Brain microvascular endothelial cell (primary cell): ENCODE measurements around the gene NDUFS8.
A peak's percentile ranks its signal among the peaks of the same experiment; 100 is the strongest.

ENCODE experiments used
- DNase-seq: peaks from one replicate; pipeline ENCODE4 v3.0.0-alpha.2; 2020
- H3K27ac ChIP-seq: fragments of 250-450 bp; sonication (Bioruptor Pico); 2 replicates; pipeline ENCODE4 v1.5.1; 2020; ENCODE audit warnings: mild to moderate bottlenecking, moderate library complexity
- H3K27me3 ChIP-seq: fragments of 250-450 bp; sonication (Bioruptor Pico); replicated peaks from 2 replicates; pipeline ENCODE4 v1.5.1; 2020; ENCODE audit warnings: mild to moderate bottlenecking
- H3K36me3 ChIP-seq: fragments of 250-450 bp; sonication (Bioruptor Pico); replicated peaks from 2 replicates; pipeline ENCODE4 v1.5.1; 2020; ENCODE audit warnings: mild to moderate bottlenecking
- H3K4me3 ChIP-seq: 2 replicates; pipeline ENCODE4 v1.5.1; 2011; ENCODE audit warnings: low read depth, mild to moderate bottlenecking, control low read depth, low read length, moderate library complexity
- in situ Hi-C: cut with HindIII; loops from 2 replicates; pipeline ENCODE4 v1.10.0; 2017; ENCODE audit warnings: low sequenced_read_pairs, low pct_ligation_motif_present
- TF ChIP-seq, protein P1 (sequence below): IDR thresholded peaks from 2 replicates; pipeline ENCODE4 v1.5.1; 2011; ENCODE audit warnings: low read depth, mild to moderate bottlenecking, moderate library complexity, low read length, control low read depth, inconsistent platforms; ENCODE audit errors: missing control alignments

NDUFS8 gene

DNA sequence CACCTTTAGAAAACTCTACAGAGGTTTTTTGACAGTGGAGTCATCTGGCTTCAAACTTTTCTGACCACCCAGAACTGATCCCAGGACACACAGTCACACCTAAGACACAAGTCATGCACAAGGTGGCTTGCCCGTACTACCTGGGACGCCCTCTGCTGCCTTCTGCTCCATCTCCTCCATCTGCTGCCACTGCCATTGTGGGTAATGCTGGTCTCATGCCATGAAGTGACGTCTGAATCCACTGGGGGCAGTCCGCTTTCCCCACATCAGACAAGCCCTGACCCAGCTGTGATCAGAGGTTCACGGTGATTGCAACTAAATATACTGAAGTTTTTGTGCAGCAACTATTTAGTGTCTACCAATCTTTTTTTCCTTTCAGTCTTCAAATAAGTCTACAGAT, 5.4 kb upstream of the NDUFS8 start:
- H3K27ac ChIP-seq, result no peak overlapping the region
- DNase-seq, result no peak
- H3K4me3 ChIP-seq, result no peak overlapping the region
- TF ChIP-seq, protein P1, sequence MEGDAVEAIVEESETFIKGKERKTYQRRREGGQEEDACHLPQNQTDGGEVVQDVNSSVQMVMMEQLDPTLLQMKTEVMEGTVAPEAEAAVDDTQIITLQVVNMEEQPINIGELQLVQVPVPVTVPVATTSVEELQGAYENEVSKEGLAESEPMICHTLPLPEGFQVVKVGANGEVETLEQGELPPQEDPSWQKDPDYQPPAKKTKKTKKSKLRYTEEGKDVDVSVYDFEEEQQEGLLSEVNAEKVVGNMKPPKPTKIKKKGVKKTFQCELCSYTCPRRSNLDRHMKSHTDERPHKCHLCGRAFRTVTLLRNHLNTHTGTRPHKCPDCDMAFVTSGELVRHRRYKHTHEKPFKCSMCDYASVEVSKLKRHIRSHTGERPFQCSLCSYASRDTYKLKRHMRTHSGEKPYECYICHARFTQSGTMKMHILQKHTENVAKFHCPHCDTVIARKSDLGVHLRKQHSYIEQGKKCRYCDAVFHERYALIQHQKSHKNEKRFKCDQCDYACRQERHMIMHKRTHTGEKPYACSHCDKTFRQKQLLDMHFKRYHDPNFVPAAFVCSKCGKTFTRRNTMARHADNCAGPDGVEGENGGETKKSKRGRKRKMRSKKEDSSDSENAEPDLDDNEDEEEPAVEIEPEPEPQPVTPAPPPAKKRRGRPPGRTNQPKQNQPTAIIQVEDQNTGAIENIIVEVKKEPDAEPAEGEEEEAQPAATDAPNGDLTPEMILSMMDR, result peak; percentile 30
- H3K36me3 ChIP-seq, result no peaks in the 10 kb centered on the region
- in situ Hi-C loops, result no loop called here
- no peaks in the 10 kb centered on the region for H3K27me3 ChIP-seq

DNA sequence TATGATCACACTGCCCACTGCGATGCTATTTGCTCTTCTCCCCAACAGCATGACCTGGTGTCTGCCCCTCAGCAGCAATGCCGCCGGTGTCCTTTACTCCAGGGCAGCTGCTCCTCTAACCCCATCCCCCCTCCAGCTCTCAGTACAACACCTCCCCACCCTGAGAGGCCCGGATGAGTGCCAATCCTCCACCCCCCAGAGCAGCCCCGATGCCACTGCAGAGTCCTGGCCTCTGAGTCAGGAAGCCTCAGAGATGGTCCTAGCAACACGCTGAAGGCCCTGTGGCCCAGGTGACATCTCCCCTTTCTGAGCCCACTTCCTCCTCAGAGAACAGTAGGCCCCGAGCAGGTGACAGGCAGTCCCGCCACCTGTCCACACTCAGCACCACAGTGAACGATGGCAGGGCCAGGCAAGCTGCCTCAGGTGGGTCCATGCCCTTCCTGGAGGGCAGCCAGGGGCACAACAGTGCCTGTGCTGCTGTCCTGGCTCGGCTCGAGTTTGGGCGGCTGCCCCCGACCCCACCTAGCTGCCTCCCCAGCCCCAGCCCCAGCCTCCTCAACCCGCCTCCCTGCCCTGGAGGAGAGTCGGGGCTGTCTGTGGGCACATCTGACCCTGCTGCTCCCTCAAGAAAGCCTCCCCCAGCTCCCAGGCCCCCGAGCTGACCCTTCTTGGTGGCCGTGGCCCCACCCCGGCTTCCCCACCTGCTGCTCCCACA, 3.9 kb upstream of the NDUFS8 start:
- Histone ChIP-seq H3K27me3 (no peaks in the 10 kb centered on the region), H3K36me3 (no peaks in the 10 kb centered on the region), H3K4me3 (no peak overlapping the region), H3K27ac (no peak overlapping the region)
- TF ChIP-seq, protein P1, result no peak
- in situ Hi-C loops, result no loop called here
- no peak for DNase-seq

DNA sequence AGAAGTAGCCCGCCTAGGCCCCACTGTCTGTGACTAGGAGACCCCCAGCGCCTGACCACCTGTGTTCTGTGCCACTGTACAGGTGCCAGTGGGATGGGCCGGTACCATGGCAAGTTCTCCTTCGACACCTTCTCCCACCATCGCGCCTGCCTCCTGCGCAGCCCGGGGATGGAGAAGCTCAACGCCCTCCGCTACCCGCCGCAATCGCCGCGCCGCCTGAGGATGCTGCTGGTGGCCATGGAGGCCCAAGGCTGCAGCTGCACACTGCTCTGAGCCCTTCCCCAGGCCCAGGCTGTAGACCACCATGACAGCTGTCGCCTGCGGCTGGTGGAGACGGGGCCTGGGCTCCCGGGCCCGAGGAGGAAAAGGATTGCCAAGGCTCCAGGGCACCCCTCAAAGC, 2.8 kb upstream of the NDUFS8 start:
- peak overlapping the region; percentile 93 for H3K27ac ChIP-seq
- H3K27me3 ChIP-seq, result no peaks in the 10 kb centered on the region
- TF ChIP-seq, protein P1, result no peak
- no peak for DNase-seq
- no peaks in the 10 kb centered on the region for H3K36me3 ChIP-seq
- in situ Hi-C loops, result no loop called here
- H3K4me3 ChIP-seq, result no peak overlapping the region

DNA sequence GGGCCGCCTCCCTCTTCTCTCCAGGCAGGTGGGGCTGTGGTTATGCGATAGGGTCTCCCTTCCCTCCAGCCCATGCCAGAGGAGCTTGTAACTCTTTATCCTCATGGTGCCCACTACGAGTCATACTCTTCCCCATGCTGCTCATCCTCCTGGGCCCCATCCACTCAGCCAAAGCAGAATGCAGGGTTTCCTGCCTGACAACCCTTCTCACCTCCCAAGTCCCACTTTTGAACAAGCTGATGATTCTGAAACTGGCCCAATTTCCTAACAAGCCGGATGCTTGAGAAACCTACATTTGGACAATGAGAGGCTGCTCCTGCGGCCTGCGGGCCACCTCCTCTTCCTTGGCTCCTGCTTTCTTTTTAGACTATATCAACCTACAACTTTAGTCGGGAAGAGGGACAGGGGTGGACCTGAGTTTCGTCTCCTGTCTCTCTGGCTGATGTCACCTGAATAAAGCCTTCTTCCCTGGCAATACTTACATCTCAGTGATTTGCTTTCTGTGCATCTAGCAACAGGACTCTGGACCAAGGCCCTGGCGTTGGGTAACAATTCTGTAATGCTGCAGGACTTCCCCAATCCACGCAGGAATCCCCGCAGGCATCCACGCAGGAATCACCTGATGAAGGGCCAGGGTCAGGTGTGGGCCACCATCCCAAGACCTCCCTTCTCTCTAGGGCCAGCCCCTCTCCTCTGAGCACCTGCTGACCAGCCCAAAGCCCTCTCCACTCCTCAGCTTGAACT, 1.5 kb upstream of the NDUFS8 start:
- peak overlapping the region; percentile 93 for H3K27ac ChIP-seq
- no peaks in the 10 kb centered on the region for H3K27me3 ChIP-seq
- in situ Hi-C loops, result no loop called here
- TF ChIP-seq, protein P1, result no peak
- DNase-seq, result no peak
- no peak overlapping the region for H3K4me3 ChIP-seq
- peaks cover 10% of the 10 kb centered on the region for H3K36me3 ChIP-seq

DNA sequence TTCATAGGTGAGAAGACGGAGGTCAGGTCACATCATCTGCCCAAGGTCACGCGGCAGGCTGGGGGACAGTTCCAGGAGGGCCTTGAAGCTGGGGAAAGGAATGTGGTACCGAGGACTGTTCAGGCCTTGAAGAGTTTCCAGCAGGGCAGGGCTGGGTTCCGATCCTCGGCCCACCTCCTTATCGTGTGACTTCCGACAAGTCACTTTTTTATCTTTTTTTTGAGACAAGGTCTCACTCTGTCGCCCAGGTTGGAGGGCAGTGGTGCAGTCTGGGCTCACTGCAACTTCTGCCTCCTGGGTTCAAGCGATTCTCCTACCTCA, 623 bp downstream of the NDUFS8 start:
- TF ChIP-seq, protein P1, result no peak
- no peaks in the 10 kb centered on the region for H3K27me3 ChIP-seq
- in situ Hi-C loops, result no loop called here
- H3K27ac ChIP-seq, result peak overlapping the region; percentile 61
- H3K36me3 ChIP-seq, result peaks cover 14% of the 10 kb centered on the region
- peak overlapping the region; percentile 93 for H3K4me3 ChIP-seq
- DNase-seq, result no peak
